Muscle of back (tissue), 11 donors: ENCODE measurements around the gene RIN3. TPM values are rescaled to one million over a fixed set of nuclear protein-coding genes. Genes with fewer than 3 reads are reported as not detected.

Experiments used
- DNase-seq, 3 donors: peaks; one replicate each; pipeline versions ENCODE4 v3.0.0 to v3.0.0-alpha.2; 2013
- polyA plus RNA-seq, 10 donors: library from polyadenylated mRNA; unstranded; fragments of 120-200 nt; gene quantifications; one replicate each; pipeline ENCODE4 v1.2.1, GENCODE V29; 2013; ENCODE audit not compliant: insufficient read length in 10 of 10

The RIN3 gene
- polyA plus RNA-seq, 10 donors, result 10.3 to 17.0 (median 12.8) TPM

DNA sequence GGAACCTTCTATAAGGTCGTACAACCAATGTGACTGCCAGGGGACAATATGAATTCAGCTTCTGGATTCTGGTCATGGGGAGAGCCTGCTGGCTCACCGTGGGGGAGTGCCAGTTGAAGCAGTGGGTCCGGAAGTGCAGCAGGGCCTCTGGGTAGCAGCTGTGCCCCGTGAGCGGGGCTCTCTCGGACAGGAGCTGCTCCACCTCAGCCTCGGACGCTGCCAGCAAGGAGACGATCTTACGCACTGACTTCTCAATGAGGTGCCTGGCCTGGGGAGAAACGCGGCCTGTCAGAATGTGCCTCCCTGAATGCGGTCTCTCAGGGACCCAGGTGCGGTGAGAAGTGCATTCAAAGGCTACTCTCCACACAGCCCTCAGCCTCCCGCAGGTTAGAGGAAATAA lies 192.8 kb downstream of the RIN3 start:
- DNase-seq, result no peak

GRCh38 chr14:92709340-92710000 lies 195.9 kb downstream of the RIN3 start:
- DNase-seq, result no peak

GRCh38 chr14:92710001-92710341 lies 196.4 kb downstream of the RIN3 start:
- no peak for DNase-seq

DNA sequence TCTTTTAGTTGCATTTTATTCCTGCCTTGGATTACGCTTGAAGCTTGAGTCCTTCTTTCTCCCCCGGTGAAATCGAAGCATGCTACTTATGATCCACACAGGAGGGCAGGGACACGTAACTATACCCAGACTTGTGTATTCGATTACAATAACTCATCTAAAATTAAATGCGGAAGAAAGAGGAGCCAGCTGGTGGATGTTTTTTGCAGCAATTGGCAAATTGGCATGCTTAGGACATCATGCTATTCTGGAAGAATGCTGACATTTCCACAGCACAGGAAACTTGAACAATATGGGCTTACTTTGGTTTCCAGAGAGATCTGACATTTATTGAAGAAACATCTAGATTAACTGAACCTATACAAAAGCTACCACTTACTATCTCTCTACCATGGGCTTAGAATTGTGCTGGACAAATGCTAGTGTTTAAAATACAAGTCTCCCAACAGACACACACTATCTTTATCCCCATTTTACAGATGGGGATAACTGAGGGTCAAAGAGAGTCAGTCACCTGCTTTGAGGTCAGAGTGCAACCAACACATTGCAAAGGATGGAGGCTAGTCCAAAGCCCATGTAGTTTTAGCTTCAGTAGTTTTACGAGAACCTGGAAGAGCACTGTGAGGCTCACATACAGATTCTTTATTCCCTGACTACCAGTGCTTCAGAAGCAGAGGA lies 198.5 kb downstream of the RIN3 start:
- DNase-seq, result no peak

- no peak for DNase-seq
Measured at GRCh38 chr14:92712654-92713051, 199.1 kb downstream of the RIN3 start.

DNA sequence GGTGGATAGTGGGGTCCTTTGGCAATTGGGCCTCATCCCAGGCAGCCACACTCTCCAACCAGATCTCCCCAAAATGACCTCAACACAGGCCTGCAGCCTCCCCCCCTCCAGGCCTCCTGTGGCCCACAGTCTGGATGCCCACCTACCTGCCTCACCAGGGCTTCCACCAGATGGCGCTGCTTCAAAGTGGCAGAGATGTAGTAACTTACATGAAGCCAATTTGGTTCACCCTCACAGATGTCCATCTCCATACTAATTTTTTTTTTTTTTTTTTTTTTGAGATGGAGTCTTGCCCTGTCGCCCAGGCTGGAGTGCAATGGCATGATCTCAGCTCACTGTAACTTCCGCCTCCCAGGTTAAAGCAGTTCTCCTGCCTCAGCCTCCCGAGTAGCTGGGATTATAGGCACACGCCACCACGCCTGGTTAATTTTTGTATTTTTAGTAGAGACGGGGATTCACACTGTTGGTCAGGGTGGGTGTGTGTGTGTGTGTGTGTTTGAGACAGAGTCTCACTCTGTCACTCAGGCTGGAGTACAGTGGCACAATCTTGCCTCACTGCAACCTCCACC lies 201.2 kb downstream of the RIN3 start:
- peak in 1 of 3 donors; percentile 34 for DNase-seq

GRCh38 chr14:92716131-92716530 lies 202.6 kb downstream of the RIN3 start:
- DNase-seq, result no peak

DNA sequence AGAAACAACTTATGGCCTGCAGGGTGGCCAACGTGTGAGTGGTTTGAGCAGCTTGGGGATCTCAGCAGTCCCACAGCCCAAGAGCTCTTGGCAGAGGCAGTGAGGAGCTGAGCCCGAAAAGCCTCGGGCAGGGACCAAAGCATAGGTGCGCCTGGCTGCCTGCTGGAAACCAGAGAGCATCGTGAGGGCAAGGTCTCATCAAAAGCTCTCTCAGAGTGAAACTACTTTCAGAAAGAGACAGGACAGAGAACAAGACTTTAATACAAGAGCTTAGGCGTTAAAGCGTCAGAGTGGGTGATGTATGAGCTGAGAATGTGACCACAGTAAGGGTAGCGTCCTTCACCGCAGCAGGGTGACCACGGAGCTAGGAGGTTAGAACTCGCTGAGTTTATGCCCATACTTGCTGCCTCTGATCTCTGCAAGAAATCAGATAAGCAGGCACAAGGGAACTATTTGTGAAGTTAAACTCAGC lies 204.0 kb downstream of the RIN3 start:
- no peak for DNase-seq

GRCh38 chr14:92718664-92719063 lies 205.1 kb downstream of the RIN3 start:
- peak in 1 of 3 donors; percentile 48 for DNase-seq

DNA sequence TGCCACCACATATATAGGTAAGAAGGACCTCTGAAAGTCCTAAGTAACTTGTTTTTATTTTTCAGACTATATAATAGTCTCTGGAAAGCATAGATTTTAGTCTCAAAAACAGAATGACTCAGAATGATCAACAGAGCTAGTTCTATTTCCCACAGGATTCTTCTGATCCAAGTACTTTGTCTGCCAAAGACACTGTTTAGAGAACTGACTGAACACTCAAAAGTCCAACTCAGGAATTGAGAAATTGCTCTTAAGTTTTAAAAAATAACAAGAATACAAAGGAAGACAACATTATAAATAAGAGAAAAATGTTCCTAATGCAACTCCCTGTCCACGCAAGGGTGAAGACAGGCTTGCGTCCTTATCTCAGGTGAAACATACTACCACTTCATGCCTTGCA lies 205.8 kb downstream of the RIN3 start:
- DNase-seq, result peak; percentile 64 to 87 (median 70)

DNA sequence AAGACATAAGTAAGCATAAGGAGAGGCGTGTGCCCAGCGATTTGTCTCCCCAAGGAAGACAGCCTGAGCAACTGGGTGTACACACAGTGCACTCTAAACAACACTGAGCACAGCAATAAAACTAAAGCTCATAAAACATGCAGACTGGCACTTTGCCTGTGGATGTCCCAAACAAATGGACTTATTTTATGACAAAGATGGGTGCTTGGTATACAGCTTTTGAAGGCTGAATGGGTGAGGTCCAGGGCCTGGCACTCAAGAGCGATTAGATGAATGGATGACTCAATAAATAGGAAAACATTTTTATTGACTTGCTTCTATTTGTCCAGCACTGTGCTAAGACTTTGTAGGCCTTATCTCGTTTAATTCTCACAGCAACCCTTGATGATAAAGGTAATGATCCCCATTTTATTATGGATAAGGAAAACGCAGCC lies 206.3 kb downstream of the RIN3 start:
- DNase-seq, result peak in 2 of 3 donors; percentile 26 to 78

DNA sequence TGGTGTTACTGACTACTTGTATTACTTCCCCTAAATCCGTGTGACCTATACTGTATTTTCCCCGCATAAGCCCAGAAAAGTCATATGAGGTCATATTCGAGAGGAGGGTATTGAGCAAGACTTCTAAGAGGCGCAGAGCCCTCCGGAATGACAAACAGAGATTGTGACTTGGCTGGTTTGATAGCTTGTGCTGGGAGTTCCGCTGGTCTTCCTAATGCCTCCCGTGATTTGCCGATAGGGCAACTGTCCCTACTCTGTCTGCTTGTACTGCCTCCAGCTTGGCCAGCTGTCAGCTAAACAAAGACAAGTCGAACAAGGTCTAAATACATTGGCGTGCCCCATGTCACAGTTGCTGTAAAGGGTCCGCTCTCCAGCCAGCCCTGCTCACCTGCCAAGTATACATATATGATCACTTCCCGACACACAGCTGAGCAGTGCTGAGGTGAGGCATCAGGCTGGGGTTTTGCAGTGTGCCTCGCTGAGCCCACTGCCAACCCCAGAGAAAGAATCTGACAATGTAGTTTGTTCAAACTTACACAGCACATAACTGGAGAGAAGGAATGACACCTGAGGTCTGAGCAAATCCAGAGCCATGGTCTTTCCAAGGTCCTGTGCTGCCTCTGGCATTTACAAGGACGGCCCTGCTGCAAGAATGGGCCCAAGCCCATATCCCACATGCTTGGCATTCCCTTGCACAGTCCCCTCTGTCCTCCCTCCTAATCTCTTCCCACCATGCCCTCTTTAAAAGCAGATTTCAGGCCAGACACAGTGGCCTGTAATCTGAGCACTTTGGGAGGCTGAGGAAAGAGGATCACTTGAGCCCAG lies 211.1 kb downstream of the RIN3 start:
- DNase-seq, result no peak

GRCh38 chr14:92726135-92726932 lies 212.8 kb downstream of the RIN3 start:
- no peak for DNase-seq

DNA sequence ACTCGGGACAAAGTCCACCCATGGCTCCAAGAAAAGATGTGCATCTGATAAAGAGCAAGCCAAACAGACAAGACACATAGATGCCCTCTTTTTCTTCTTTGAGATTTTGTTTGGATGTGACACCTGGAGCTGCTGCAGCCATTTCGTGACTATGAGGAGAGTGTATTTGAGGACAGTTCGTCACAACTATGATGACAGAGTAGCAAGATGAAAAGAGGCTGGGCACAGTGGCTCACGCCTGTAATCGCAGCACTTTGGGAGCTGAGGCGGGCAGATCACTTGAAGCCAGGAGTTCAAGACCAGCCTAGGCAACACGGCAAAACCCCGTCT lies 213.3 kb downstream of the RIN3 start:
- no peak for DNase-seq

DNA sequence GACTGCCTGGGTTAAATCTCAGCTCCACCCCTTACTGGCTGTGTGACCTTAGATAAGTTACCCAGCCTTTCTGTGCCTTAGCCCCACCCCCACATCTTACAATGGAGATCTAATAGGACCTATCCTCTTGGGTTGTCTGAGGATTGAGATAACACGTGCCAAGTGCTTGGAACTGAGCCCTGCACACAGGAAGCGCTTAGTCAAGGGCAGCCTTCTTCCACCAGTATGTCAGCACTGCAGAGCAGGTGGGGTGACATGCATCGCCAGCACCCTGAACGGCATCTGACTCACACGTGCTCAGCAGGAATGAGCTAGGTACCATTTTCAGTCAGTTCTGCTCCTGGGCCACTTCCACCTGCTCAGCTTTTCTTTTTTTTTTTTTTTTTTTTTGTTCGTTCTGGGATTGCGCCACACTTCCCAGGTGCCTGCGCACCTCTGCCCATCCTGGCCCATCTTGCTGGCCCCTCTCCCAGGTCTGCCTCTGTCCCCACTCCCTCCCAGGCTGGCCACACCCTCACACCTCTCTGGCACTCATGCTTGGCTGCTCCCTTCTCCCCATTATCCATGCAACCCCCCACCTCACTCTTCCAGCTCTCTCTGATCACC lies 215.3 kb downstream of the RIN3 start:
- no peak for DNase-seq

DNA sequence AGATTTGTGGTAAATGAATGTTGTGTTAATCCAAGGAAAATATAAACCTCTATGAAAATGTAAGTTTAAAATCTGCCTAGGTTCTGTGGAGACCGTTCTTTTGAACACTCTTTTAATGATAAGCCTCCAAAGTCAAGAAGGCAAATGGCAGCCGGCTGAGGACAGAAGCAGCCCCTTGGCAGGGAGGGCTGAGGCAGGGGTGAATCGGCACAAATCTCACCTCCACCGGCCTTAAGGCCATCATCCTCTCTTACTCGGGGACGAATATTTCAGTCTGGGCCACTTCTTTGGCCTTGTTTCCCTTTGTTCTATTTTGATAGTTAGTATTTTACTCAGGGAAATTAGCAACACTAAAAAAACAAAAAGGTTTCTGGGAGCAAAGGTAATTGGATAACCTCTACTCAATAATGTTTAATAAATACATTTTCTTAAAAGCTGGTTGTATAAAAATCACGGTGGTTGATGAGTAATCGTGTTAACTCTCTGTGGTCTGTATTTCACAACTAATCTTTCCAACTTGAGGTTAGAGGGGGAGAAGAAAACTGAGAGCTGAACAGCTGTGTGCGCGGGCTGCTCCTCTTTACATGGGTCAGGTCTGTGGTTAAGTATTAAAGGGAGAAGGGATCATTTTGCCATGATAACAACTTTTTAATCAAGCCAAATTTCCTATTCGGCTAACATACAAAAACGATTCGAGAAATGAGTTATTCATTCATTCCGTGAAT lies 216.2 kb downstream of the RIN3 start:
- DNase-seq, result peak in 1 of 3 donors; percentile 65

- DNase-seq, result no peak
Measured at GRCh38 chr14:92731622-92732115, 218.1 kb downstream of the RIN3 start.

DNA sequence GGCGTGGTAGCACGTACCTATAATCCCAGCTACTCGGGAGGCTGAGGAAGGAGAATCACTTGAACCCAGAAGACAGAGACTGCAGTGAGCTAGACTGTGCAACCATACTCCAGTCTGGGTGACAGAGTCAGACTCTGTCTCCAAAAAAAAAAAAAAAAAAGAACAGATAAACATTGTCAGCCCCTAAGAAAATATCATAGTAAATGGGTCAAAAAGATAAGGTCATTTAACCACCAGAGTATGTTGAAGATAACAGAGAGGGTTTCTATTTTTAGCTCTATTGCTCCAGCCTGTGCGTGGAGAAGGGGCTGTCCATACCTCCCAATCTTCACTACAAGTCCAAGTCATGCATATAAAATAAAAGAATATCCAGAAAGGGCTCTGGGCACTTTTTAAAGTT lies 219.4 kb downstream of the RIN3 start:
- no peak for DNase-seq

DNA sequence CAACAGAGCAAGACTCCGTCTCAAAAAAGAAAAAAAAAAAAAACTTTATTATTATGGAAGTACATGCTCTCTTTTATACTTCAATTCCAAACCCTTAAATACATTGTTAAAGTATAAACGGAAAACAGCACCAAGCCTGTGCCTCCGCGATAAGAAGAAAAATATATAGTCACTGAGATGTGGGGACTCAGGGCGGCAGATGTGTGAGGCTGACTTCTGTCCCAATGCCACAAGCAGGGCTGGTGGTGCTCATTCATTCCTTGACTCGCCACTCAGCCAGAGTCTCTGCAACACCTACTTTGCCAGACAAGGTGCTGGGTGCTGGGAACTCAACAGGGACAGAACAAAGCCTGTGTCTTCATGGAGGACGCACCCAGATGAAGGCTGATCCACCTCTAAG lies 221.0 kb downstream of the RIN3 start:
- DNase-seq, result no peak

DNA sequence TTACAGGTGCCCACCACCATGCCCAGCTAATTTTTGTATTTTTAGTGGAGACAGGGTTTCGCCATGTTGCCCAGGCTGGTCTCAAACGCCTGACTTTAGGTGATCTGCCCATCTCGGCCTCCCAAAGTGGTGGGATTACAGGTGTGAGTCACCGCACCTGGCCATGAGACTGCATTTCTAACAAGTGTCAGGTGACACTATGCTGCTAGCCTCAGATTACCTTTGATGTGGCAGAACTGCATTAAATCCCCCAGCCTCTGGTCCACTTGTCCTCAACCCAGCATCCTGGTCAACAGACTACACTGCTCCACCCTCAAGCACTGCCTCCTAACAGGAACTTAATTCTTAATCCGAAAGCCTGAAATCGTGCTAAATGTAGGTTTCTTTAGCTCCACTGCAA lies 221.8 kb downstream of the RIN3 start:
- no peak for DNase-seq
